CD4-positive, CD25-positive, alpha-beta regulatory T cell (primary cell): ENCODE results near the gene PLPPR2. TPM values are rescaled to one million over a fixed set of nuclear protein-coding genes. Genes with fewer than 3 reads are reported as not detected.

Experiments used
- ATAC-seq, 2 donors: fragments of 150-1000 bp; cut with Tn5 transposase; one replicate each; pipeline ENCODE4 v1.10.0; 2021; ENCODE audit warnings: low read depth in 2 of 2, moderate number of reproducible peaks in 2 of 2, moderate library complexity in 1 of 2
- DNase-seq, 3 donors: peaks; one replicate each; pipeline versions ENCODE4 v3.0.0 to v3.0.0-alpha.2; 2012 to 2022; ENCODE audit warnings: mixed read lengths in 1 of 3
- H3K27ac ChIP-seq: one replicate; pipeline ENCODE4 v1.7.0; 2013; ENCODE audit warnings: mild to moderate bottlenecking, low read length; ENCODE audit not compliant: insufficient read depth, poor library complexity, severe bottlenecking
- H3K27me3 ChIP-seq: one replicate; pipeline ENCODE4 v1.7.0; 2013; ENCODE audit warnings: low read length; ENCODE audit not compliant: control insufficient read depth, insufficient read depth
- H3K36me3 ChIP-seq: one replicate; pipeline ENCODE4 v1.7.0; 2013; ENCODE audit warnings: mild to moderate bottlenecking, low read length, moderate library complexity; ENCODE audit not compliant: control insufficient read depth, insufficient read depth
- H3K4me1 ChIP-seq: 2 replicates; pipeline ENCODE4 v1.7.0; 2013; ENCODE audit warnings: mild to moderate bottlenecking, low read length; ENCODE audit not compliant: insufficient read depth, control insufficient read depth, poor library complexity, severe bottlenecking
- H3K4me3 ChIP-seq: one replicate; pipeline ENCODE4 v1.7.0; 2013; ENCODE audit warnings: low read depth, mild to moderate bottlenecking, low read length, moderate library complexity
- H3K9me3 ChIP-seq, 2 experiments: 1 replicate in 1 of 2; 2 replicates in 1 of 2; pipeline ENCODE4 v1.7.0; 2013; ENCODE audit warnings: low read length in 2 of 2, mild to moderate bottlenecking in 1 of 2, moderate library complexity in 1 of 2; ENCODE audit not compliant: control insufficient read depth in 2 of 2
- H3K27ac Mint-ChIP-seq, 3 donors: one replicate each; pipeline ENCODE4 v1.8.0; 2020 to 2022; ENCODE audit warnings: mild to moderate bottlenecking in 3 of 3, mixed read lengths in 3 of 3, moderate library complexity in 2 of 3
- H3K27me3 Mint-ChIP-seq: one replicate; pipeline ENCODE4 v1.8.0; 2022; ENCODE audit warnings: mild to moderate bottlenecking, mixed read lengths
- H3K36me3 Mint-ChIP-seq: one replicate; pipeline ENCODE4 v1.8.0; 2020; ENCODE audit warnings: mixed read lengths
- H3K4me1 Mint-ChIP-seq, 4 donors: one replicate each; pipeline ENCODE4 v1.8.0; 2020 to 2022; ENCODE audit warnings: mixed read lengths in 4 of 4, mild to moderate bottlenecking in 1 of 4
- H3K4me3 Mint-ChIP-seq, 4 donors: one replicate each; pipeline ENCODE4 v1.8.0; 2020 to 2022; ENCODE audit warnings: mild to moderate bottlenecking in 4 of 4, mixed read lengths in 4 of 4, moderate library complexity in 3 of 4
- H3K9me3 Mint-ChIP-seq, 7 donors: one replicate each; pipeline ENCODE4 v1.8.0; 2020 to 2022; ENCODE audit warnings: mixed read lengths in 7 of 7, mild to moderate bottlenecking in 3 of 7, moderate library complexity in 2 of 7
- polyA plus RNA-seq, 4 donors: library from polyadenylated mRNA; unstranded; fragments of 300-500 nt; fragmentation: Illumina TruSeq; gene quantifications; one replicate each; pipeline ENCODE4 v1.2.3, GENCODE V29; 2021
- total RNA-seq: library from RNA; stranded (reverse); gene quantifications from one replicate; pipeline ENCODE4 v1.2.3, GENCODE V29; 2022

Gene PLPPR2
- total and polyA plus RNA-seq, 5 donors from 2014 or later, result 0.86 to 10.4 (median 2.3) TPM

DNA sequence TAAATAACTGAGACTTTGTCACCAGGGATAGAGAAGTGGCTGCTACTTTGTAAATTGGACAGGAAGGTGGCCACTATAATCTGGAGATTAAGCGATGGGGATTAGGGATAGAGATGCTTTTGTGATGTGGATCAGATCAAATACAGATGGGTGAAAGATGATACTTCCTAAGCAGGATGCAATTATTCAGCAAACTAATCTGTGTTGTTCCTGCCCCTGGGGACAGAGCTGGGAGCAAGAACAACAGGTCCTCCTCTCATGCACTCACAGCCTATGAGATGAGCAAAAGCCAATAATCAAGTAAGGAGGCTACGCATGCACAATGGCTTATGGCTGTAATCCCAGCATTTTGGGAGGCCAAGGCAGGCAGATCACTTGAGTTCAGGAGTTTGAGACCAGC lies 59.3 kb downstream of the PLPPR2 start:
- H3K27me3 ChIP-seq, result peaks cover under 1% of the 10 kb centered on the region
- H3K4me3 Mint-ChIP-seq, result no peak overlapping the region
- H3K27ac ChIP-seq, result no peak overlapping the region
- H3K36me3 ChIP-seq, result no peaks in the 10 kb centered on the region
- no peaks in the 10 kb centered on the region for H3K9me3 ChIP-seq
- peaks cover 0 to 12% (median 0%) of the 10 kb centered on the region in 4 donors for H3K4me1 Mint-ChIP-seq
- DNase-seq (no peak), ATAC-seq (no peak)
- H3K36me3 Mint-ChIP-seq, result no peaks in the 10 kb centered on the region
- H3K4me3 ChIP-seq, result no peak overlapping the region
- H3K27ac Mint-ChIP-seq, result no peak overlapping the region
- peaks cover 36% of the 10 kb centered on the region for H3K27me3 Mint-ChIP-seq
- no peaks in the 10 kb centered on the region for H3K9me3 Mint-ChIP-seq
- peaks cover 13% of the 10 kb centered on the region for H3K4me1 ChIP-seq

Other genes with a start within 250 kb of the PLPPR2 start
- gene SPC24, start 199.7 kb upstream of the PLPPR2 start, total RNA-seq, result 3.2 TPM
- gene SPC24, start 199.7 kb upstream of the PLPPR2 start, polyA plus RNA-seq, result 1 to 10 TPM in 2 of 4 donors, under 1 TPM in 2; 0.41 to 3.1 (median 0.99) TPM
- 0.74 TPM for gene KANK2, start 157.9 kb upstream of the PLPPR2 start, total RNA-seq
- gene KANK2, start 157.9 kb upstream of the PLPPR2 start, polyA plus RNA-seq, result under 1 TPM in 3 of 4 donors, not detected in 1; 0.16 to 0.52 (median 0.29) TPM
- not detected for gene ANGPTL8, start 115.8 kb upstream of the PLPPR2 start, total RNA-seq
- gene ANGPTL8, start 115.8 kb upstream of the PLPPR2 start, polyA plus RNA-seq, result not detected
- gene DOCK6, start 92.9 kb upstream of the PLPPR2 start, total RNA-seq, result 2.8 TPM
- gene DOCK6, start 92.9 kb upstream of the PLPPR2 start, polyA plus RNA-seq, result 1 to 10 TPM in 1 of 4 donors, under 1 TPM in 2, not detected in 1; 0.07 to 1.1 (median 0.12) TPM
- not detected for gene TSPAN16, start 59.3 kb upstream of the PLPPR2 start, total RNA-seq
- gene TSPAN16, start 59.3 kb upstream of the PLPPR2 start, polyA plus RNA-seq, result not detected
- gene RAB3D, start 15.8 kb upstream of the PLPPR2 start, total RNA-seq, result 13.4 TPM
- gene RAB3D, start 15.8 kb upstream of the PLPPR2 start, polyA plus RNA-seq, result 1 to 10 TPM; 5.1 to 7.6 (median 6.0) TPM
- gene TMEM205, start 9.2 kb upstream of the PLPPR2 start, total RNA-seq, result 24.0 TPM
- gene TMEM205, start 9.2 kb upstream of the PLPPR2 start, polyA plus RNA-seq, result 10 to 100 TPM; 69.0 to 88.3 (median 73.8) TPM
- gene CCDC159, start 8.9 kb upstream of the PLPPR2 start, total RNA-seq, result 66.5 TPM
- 10 to 100 TPM; 18.7 to 23.1 (median 21.7) TPM for gene CCDC159, start 8.9 kb upstream of the PLPPR2 start, polyA plus RNA-seq
- 3.0 TPM for gene SWSAP1, start 19.2 kb downstream of the PLPPR2 start, total RNA-seq
- 1 to 10 TPM; 5.6 to 8.4 (median 7.0) TPM for gene SWSAP1, start 19.2 kb downstream of the PLPPR2 start, polyA plus RNA-seq
- gene EPOR, start 28.9 kb downstream of the PLPPR2 start, total RNA-seq, result 10.3 TPM
- 1 to 10 TPM; 7.3 to 9.2 (median 8.9) TPM for gene EPOR, start 28.9 kb downstream of the PLPPR2 start, polyA plus RNA-seq
- gene RGL3, start 63.9 kb downstream of the PLPPR2 start, total RNA-seq, result not detected
- not detected for gene RGL3, start 63.9 kb downstream of the PLPPR2 start, polyA plus RNA-seq
- gene ODAD3, start 79.7 kb downstream of the PLPPR2 start, total RNA-seq, result not detected
- gene ODAD3, start 79.7 kb downstream of the PLPPR2 start, polyA plus RNA-seq, result not detected
- gene PRKCSH, start 80.2 kb downstream of the PLPPR2 start, total RNA-seq, result 244 TPM
- 10 to 100 TPM; 29.0 to 38.0 (median 31.5) TPM for gene PRKCSH, start 80.2 kb downstream of the PLPPR2 start, polyA plus RNA-seq
- not detected for gene ELAVL3, start 125.6 kb downstream of the PLPPR2 start, total RNA-seq
- not detected for gene ELAVL3, start 125.6 kb downstream of the PLPPR2 start, polyA plus RNA-seq
- 12.2 TPM for gene ZNF653, start 150.4 kb downstream of the PLPPR2 start, total RNA-seq
- 1 to 10 TPM; 1.3 to 2.9 (median 2.6) TPM for gene ZNF653, start 150.4 kb downstream of the PLPPR2 start, polyA plus RNA-seq
- gene ECSIT, start 173.7 kb downstream of the PLPPR2 start, total RNA-seq, result 39.3 TPM
- 10 to 100 TPM; 27.3 to 39.2 (median 36.1) TPM for gene ECSIT, start 173.7 kb downstream of the PLPPR2 start, polyA plus RNA-seq
- gene CNN1, start 183.4 kb downstream of the PLPPR2 start, total RNA-seq, result not detected
- gene CNN1, start 183.4 kb downstream of the PLPPR2 start, polyA plus RNA-seq, result not detected
- 48.9 TPM for gene ELOF1, start 203.8 kb downstream of the PLPPR2 start, total RNA-seq
- gene ELOF1, start 203.8 kb downstream of the PLPPR2 start, polyA plus RNA-seq, result 100 to 1,000 TPM; 105 to 113 (median 108) TPM
- 40.4 TPM for gene ACP5, start 222.2 kb downstream of the PLPPR2 start, total RNA-seq
- 10 to 100 TPM; 21.6 to 33.5 (median 32.3) TPM for gene ACP5, start 222.2 kb downstream of the PLPPR2 start, polyA plus RNA-seq
- gene ZNF627, start 242.1 kb downstream of the PLPPR2 start, total RNA-seq, result 6.4 TPM
- 10 to 100 TPM; 10.6 to 14.3 (median 10.9) TPM for gene ZNF627, start 242.1 kb downstream of the PLPPR2 start, polyA plus RNA-seq